ENCODE results near the gene AFG3L2.
A peak's percentile ranks its signal among the peaks of the same experiment; 100 is the strongest.
"Not testable (repeated sequence)": the region's sequence is repeated elsewhere in the genome, so short reads cannot be mapped to it uniquely, and the experiment has no call there.

AFG3L2 gene

DNA sequence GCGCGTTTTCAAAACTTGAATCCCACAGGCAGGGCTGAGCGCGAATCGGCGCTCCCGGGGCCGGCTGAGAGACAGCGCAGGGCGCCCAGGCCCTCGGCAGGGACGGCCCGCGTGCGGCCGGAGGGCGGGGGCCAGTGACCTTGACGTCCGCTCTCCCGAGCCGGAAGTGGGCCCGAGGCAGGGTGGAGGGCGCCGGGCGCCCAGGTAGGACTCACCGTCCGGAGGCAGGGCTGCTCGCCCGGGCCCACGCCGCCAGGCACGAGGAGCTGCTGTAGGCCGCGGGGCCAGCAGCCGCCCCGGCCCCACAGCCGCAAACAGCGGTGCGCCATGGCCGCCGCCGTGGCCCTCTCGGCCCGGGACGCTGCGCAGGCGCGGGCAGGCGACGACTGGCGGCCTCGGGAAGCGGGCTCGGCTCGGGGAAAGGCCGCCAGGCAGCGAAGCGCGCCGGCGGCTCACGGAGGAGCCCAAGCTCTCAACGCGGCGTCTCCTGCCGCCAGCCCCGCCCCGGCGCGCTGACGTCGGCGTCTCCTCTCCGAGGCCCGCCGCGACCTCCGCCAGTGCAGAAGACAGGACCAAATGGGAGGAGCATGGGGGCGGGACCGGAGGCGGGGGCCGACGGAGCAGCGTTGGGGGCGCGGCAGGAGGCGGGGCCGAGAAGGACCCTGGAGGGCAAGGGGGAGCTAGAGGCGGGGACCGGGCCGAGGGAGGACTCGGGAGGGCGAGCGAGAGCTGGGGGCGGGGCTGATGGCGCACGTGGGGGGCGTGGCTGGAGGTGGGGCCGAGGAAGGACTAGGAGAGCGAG, at the start of gene AFG3L2:
Gene AFG3L2 (minus strand): TSS at position 474 of the 802 bp plus-strand sequence. CDS start 145 bp downstream, at position 329.
- peak; percentile 100 for DNase-seq (ENCODE audit: low read depth in 2 of 2)

GRCh38 chr18:12424252-12424651, 47.2 kb upstream of the AFG3L2 start:
- DNase-seq (ENCODE audit: low read depth in 2 of 2) = no peak

GRCh38 chr18:12423820-12424219, 46.8 kb upstream of the AFG3L2 start:
- DNase-seq (ENCODE audit: low read depth in 2 of 2) = no peak

GRCh38 chr18:12423393-12423792, 46.4 kb upstream of the AFG3L2 start:
- DNase-seq (ENCODE audit: low read depth in 2 of 2) = no peak

- DNase-seq (ENCODE audit: low read depth in 2 of 2) = no peak
These were observed 45.9 kb upstream of the AFG3L2 start for GRCh38 chr18:12422936-12423335.

DNA sequence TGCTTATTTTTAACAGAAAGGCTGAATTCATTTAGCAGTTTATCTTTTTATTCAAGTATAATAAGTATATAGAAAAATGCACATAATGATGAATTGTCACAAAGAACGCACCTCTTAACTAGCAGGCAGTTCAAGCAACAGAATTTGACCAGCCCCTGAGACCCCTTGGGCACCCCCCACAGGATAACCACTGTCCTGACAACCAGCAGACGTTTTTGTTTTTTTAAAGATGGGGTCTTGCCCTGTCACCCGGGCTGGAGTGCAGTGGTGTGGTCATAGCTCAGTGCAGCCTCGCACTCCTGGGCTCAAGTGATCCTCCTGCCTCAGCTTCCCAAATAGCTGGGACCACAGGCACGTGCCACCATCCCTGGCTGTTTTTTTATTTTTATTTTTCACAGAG, 44.7 kb upstream of the AFG3L2 start:
- no peak for DNase-seq (ENCODE audit: low read depth in 2 of 2)

- DNase-seq (ENCODE audit: low read depth in 2 of 2) = no peak
These were observed 43.9 kb upstream of the AFG3L2 start for GRCh38 chr18:12420821-12421421.

DNA sequence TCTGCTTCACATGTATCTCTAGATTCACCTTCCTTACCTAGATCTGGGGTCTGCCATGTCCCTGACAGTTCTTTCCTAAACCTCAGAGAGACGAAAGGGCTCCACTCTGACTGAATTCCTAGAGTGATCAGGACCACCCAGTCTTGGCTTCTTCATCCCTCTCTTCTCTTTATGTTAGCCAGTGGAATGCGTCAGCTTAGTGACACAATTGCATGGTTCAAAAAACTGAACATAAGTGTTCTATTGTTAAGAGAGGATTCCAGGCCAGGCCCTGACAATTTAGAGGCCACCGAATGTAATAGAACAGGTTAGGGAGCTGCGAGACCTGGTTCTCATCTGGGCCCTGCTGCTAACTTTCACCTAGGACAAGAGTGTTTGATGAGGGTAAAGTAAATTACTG, 40.7 kb upstream of the AFG3L2 start:
- no peak for DNase-seq (ENCODE audit: low read depth in 2 of 2)

- no peak for DNase-seq (ENCODE audit: low read depth in 2 of 2)
These were observed 39.2 kb upstream of the AFG3L2 start for GRCh38 chr18:12416098-12416729.

DNA sequence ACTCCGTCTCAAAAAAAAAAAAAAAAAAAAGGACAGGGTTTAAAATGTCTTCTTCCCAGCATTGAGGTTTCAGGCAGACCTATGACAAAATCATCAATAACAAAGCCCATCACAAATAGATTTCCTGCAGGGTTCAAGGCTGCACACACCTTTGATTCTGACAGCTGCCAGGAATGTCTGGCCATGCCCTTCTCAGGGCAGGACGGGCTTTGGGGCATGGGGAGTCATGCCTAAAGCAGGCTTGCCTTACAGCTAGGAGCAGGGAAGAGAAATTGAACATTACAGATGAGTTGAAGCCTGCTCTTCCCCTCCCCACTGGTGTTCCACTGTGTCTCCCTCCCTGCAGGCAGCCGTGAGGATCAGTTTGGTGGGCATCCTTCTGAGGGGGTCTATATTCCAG, 34.4 kb upstream of the AFG3L2 start:
- no peak for DNase-seq (ENCODE audit: low read depth in 2 of 2)

GRCh38 chr18:12410747-12411146, 33.7 kb upstream of the AFG3L2 start:
- DNase-seq (ENCODE audit: low read depth in 2 of 2) = not testable (repeated sequence)

DNA sequence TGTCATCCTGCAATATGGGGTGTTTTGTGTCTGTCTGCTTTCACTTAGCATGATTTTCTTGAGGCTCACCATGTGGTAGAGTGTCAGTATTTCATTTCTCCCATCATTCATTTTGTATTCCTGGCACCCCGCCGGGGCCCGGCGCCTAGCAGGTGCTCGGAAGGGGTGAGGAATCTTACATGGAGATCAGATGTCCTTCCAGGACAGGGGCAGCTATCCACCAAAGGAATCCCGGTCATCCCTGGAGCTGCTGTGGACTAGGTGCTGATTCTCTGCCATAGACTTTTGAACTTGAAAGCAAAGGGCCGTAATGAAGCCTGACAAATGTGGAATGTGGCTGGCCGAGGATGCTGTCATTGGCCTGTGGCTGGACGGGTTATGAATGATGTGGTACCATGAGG, 33.1 kb upstream of the AFG3L2 start:
- DNase-seq (ENCODE audit: low read depth in 2 of 2) = no peak

- DNase-seq (ENCODE audit: low read depth in 2 of 2) = no peak
These were observed 32.4 kb upstream of the AFG3L2 start for GRCh38 chr18:12409469-12409868.

- no peak for DNase-seq (ENCODE audit: low read depth in 2 of 2)
These were observed 31.3 kb upstream of the AFG3L2 start for GRCh38 chr18:12408247-12408869.

- DNase-seq (ENCODE audit: low read depth in 2 of 2) = no peak
These were observed 29.5 kb upstream of the AFG3L2 start for GRCh38 chr18:12406371-12407111.

GRCh38 chr18:12405066-12405465, 28.0 kb upstream of the AFG3L2 start:
- DNase-seq (ENCODE audit: low read depth in 2 of 2) = no peak

- no peak for DNase-seq (ENCODE audit: low read depth in 2 of 2)
These were observed 26.8 kb upstream of the AFG3L2 start for GRCh38 chr18:12403601-12404506.

DNA sequence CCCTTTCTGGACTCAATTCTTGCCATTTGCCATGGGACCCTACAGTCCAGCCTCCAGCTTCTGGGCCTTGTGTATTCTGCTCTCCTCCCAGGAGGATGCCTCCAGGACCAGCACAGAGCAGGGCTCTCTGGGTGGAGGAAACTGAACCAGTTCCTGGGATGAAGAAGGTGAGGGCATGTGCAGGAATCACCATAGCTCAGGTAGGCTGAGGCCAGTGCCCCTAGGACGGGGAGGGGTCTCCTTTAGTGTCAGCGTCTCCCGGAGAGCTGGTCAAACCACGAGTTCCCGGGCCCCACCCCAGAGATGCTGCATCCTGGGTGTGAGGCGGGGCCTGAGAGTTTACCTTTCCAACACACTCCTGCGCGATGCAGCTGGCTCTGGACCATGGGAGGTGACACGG, 24.9 kb upstream of the AFG3L2 start:
- DNase-seq (ENCODE audit: low read depth in 2 of 2) = no peak

- no peak for DNase-seq (ENCODE audit: low read depth in 2 of 2)
These were observed 22.2 kb upstream of the AFG3L2 start for GRCh38 chr18:12399231-12399630.

GRCh38 chr18:12398625-12399024, 21.6 kb upstream of the AFG3L2 start:
- DNase-seq (ENCODE audit: low read depth in 2 of 2) = no peak

DNA sequence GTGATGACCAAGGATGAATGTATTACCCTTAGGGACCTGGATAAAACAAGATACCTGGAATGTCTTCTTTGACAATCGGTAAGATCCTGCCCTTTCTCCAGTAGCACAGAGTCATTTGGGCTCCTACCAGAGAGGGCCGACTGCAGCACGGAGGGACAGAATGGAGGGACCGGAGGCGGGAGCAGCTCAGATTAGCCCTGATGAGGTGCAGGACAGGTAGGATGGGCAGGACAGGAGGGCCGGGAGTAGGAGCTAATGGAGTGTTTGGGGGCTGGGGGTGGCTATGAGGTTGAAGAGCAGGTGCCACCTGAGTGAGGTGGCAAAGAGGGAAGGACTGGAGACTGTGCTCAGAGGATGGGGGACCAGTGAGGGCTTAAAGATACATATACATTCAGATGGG, 20.8 kb upstream of the AFG3L2 start:
- DNase-seq (ENCODE audit: low read depth in 2 of 2) = no peak

All from stimulated activated CD4-positive, alpha-beta T cell treated with anti-CD3 and anti-CD28 coated beads, Interleukin-1b, Interleukin-23, amount 100 ng/mL, for 4 hours (primary cell).